ENCODE measurements around the gene MESP2. TPM values are rescaled to one million over a fixed set of nuclear protein-coding genes. Genes with fewer than 3 reads are reported as not detected.

MESP2 gene
- total and polyA plus RNA-seq, 2 of the 8 experiments (the other 6 are each of a cell fraction or from before 2014, with no cell fraction given), result 0.35 to 0.80 TPM

DNA sequence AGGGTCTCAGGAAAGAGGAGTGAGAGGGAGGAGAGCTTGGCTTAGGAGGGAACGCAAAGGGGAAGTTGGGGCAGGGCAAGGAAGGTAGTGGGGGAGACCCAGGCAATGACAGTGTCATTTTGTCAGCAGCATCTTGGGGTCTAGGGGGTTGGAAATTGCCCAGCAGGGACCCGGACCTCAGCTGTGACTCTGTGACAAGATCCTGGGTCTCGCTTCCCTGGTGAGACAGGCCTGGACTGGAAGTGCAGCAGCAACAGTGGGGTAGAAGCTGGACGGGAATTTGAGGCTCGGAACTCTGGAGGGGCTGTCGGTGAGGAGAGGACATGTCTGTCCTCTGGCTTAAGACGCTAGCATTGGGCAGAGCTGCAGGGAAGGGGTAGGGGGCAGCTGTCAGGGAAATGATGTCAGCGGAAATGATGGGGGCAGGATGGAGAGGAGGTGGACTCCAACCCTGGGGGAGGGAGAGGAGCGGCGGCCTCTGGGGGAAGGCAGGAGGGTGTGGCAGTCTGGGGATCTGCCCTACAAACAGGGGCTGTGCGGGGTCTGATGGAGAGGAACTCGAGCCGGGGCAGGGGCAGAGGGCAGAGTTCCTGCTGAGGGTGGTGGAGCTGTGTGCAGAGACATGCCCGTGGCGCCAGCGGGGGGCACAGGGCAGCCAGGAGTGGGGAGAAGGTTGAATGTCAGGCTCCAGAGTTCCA lies 26.2 kb downstream of the MESP2 start:
- no peaks in the 10 kb centered on the region for H3K9me3 ChIP-seq (ENCODE audit: insufficient read depth in 2 of 2, low read depth in 1 of 2, low read length in 1 of 2)
- no peak overlapping the region for H2AK5ac ChIP-seq (ENCODE audit: low read depth, low read length)
- no peak overlapping the region for H2AFZ ChIP-seq (ENCODE audit: low read length)
- H3K4me1 ChIP-seq (replicated peaks in 1 of 4; ENCODE audit: control insufficient read depth in 3 of 4, insufficient read depth in 4 of 4, low read length in 3 of 4), result peaks cover 0 to 9% (median 1%) of the 10 kb centered on the region in 4 experiments; a peak in 4 of 7 replicates
- no peak overlapping the region for H3K4me2 ChIP-seq (ENCODE audit: insufficient read depth in 1 of 2, low read depth in 2 of 2, low read length in 2 of 2)
- H2BK20ac ChIP-seq (ENCODE audit: low read length), result no peak overlapping the region
- no peak overlapping the region; the same call in 1 of the 2 replicates for H3K18ac ChIP-seq (ENCODE audit: extremely low read depth, low read length)
- H4K8ac ChIP-seq (ENCODE audit: extremely low read depth, insufficient read depth, low read length), result no peak overlapping the region
- no peak overlapping the region for H4K5ac ChIP-seq (ENCODE audit: insufficient read length, low read depth, low read length)
- H3K27me3 ChIP-seq (replicated peaks in 1 of 4; ENCODE audit: control insufficient read depth in 3 of 4, extremely low read depth in 1 of 4, insufficient read depth in 3 of 4, low read length in 3 of 4), result peaks cover 0 to 3% (median 0%) of the 10 kb centered on the region in 4 experiments; a peak in 2 of 7 replicates
- no peak overlapping the region for H2BK15ac ChIP-seq (ENCODE audit: low read length)
- H3K27ac ChIP-seq (ENCODE audit: low read depth, low read length), result no peak overlapping the region
- H3K79me2 ChIP-seq (ENCODE audit: control insufficient read depth in 1 of 2, insufficient read depth in 2 of 2, low read length in 2 of 2), result no peaks in the 10 kb centered on the region
- whole genome bisulfite sequencing, 2 experiments (ENCODE audit: extremely low coverage in 1 of 2, insufficient coverage in 1 of 2, insufficient read length in 1 of 2, insufficient replicate concordance in 2 of 2, low coverage in 1 of 2, low lambda C conversion rate in 2 of 2, missing lambda C conversion rate in 1 of 2), result 88% methylated on average over 11 of the region's 16 CpGs; no CpG with 5 or more reads in 1 of the 2 experiments
- FAIRE-seq (no peak), DNase-seq (ENCODE audit: low read depth in 1 of 2, low spot score in 2 of 2) (no peak)
- POLR2A ChIA-PET (ENCODE audit: partially characterized antibody), result interaction anchor here (0.6 to 1.8 kb wide), 4 partner anchors 10 to 81 kb away, joined by 3 to 4 read pairs (median 3); partner anchors contain the start of gene ANPEP
- no peaks in the 10 kb centered on the region for H4K20me1 ChIP-seq (replicated peaks in 1 of 2; ENCODE audit: control insufficient read depth in 1 of 2, insufficient read depth in 2 of 2, low read length in 2 of 2)
- H3K79me1 ChIP-seq (ENCODE audit: low read depth, low read length), result no peaks in the 10 kb centered on the region
- no peak overlapping the region for H2BK12ac ChIP-seq (ENCODE audit: low read depth, low read length)
- H2BK120ac ChIP-seq (replicated peaks; ENCODE audit: low read depth, low read length), result no peak overlapping the region
- H3K36me3 ChIP-seq (ENCODE audit: control insufficient read depth in 2 of 4, insufficient read depth in 4 of 4, low read length in 3 of 4), result no peaks in the 10 kb centered on the region
- no peak overlapping the region for H3K14ac ChIP-seq (ENCODE audit: insufficient read length)
- H2BK5ac ChIP-seq (ENCODE audit: low read depth, low read length), result no peak overlapping the region
- no peak for TF ChIP-seq TBP (IDR thresholded peaks at IDR 0.05; ENCODE audit: low read depth, low read length)
- TF ChIP-seq POLR2AphosphoS5 (IDR thresholded peaks at IDR 0.05; ENCODE audit: low read depth, low read length), result no peak
- no peak for TF ChIP-seq SP4 (IDR thresholded peaks at IDR 0.05; ENCODE audit: low read length)
- TF ChIP-seq, protein P1, sequence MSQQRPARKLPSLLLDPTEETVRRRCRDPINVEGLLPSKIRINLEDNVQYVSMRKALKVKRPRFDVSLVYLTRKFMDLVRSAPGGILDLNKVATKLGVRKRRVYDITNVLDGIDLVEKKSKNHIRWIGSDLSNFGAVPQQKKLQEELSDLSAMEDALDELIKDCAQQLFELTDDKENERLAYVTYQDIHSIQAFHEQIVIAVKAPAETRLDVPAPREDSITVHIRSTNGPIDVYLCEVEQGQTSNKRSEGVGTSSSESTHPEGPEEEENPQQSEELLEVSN (IDR thresholded peaks at IDR 0.05), result no peak
- no peak for TF ChIP-seq RFX5 (IDR thresholded peaks at IDR 0.05; ENCODE audit: borderline replicate concordance, low read depth, low read length)
- no peak overlapping the region for H3K4ac ChIP-seq (replicated peaks; ENCODE audit: insufficient read length, low read depth, low read length)
- H3K9ac ChIP-seq (replicated peaks in 1 of 4; ENCODE audit: extremely low read depth in 1 of 4, low read depth in 3 of 4, low read length in 3 of 4), result no peak overlapping the region
- no peak overlapping the region for H3K4me3 ChIP-seq (ENCODE audit: extremely low read depth in 1 of 4, insufficient read depth in 2 of 4, low read depth in 3 of 4, low read length in 4 of 4)
- H4K91ac ChIP-seq (replicated peaks; ENCODE audit: insufficient read length, low read length), result no peak overlapping the region
- H3K56ac ChIP-seq (replicated peaks; ENCODE audit: insufficient read length, low read depth, low read length), result no peak overlapping the region
- H3K23ac ChIP-seq (ENCODE audit: insufficient read length), result no peak overlapping the region
- no peaks in the 10 kb centered on the region for H3K23me2 ChIP-seq (ENCODE audit: low read depth, low read length)
- CTCF ChIA-PET (ENCODE audit: partially characterized antibody), result interaction anchor here (0.7 to 3.0 kb wide), 7 partner anchors 11 to 72 kb away, joined by 3 to 16 read pairs (median 7); no protein-coding TSS in a partner anchor
